GM19328 (cell line): ENCODE measurements around the gene CNOT6L.
"Not testable (repeated sequence)": the region's sequence is repeated elsewhere in the genome, so short reads cannot be mapped to it uniquely, and the experiment has no call there.

Experiments used
- ATAC-seq: cut with Tn5 transposase; IDR thresholded peaks from one replicate; pipeline ENCODE4 v1.9.1; 2021; ENCODE audit warnings: mild to moderate bottlenecking, moderate library complexity; ENCODE audit not compliant: unreplicated experiment

The CNOT6L gene

DNA sequence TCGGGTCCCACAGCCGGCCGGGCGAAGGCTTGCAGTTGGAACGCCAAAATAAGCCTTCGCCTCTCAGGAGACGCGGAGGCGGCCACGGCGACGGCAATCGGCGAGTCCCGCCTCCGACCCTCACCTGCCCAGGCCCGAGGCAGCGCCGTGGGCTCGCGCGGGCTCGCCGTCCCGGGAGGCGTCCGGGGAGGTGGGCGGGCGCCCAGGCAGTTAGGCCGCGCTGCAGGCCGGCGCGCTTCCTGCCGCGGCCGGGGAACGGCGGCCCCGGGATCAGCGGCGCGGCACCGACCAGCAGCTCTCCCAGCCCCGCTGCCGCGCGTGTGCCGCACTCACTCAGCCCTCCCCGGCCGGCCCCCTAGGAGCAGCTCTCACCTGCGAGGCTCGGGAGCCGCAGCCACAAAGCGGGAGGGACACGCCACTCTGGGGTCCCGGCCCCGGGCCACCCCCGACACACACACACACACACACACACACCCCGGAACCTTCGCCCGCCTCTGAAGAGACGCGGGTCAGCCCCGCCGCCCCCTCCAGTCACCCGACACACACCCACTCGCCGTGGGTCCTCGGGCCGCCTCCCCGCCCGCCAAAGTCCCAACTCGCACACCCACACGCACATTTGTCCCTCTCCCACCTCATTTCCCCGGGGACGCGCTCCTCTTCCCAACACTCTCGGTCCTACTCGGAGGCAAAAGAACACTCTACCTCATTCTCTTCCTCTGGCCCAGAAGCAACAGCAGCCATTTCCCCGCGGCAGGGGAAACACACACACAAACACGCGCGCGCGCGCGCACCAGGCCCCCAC is at the start of gene CNOT6L:
TSS of gene CNOT6L (minus strand) at position 767 of the 802 bp plus-strand sequence. CDS start at position 707, 60 bp downstream.
- ATAC-seq, result peak; percentile 21

DNA sequence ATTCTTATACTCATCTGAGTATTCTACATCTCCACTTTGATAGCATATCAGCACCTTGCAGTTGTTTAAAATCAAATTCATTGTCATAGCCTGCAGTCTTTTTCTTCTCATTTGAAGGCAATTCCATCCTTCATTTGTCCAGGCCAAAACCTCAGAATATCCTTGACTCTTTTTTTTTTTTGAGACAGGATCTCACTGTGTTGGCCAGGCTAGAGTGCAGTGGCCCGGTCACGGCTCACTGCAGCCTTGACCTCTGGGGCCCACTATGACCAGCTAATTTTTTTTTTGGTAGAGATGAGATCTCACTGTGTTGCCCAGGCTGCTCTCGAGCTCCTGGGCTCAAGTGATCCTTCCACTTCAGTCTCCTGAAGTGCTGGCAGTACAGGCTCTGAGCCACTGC is 46.1 kb upstream of the CNOT6L start:
- ATAC-seq, result no peak

DNA sequence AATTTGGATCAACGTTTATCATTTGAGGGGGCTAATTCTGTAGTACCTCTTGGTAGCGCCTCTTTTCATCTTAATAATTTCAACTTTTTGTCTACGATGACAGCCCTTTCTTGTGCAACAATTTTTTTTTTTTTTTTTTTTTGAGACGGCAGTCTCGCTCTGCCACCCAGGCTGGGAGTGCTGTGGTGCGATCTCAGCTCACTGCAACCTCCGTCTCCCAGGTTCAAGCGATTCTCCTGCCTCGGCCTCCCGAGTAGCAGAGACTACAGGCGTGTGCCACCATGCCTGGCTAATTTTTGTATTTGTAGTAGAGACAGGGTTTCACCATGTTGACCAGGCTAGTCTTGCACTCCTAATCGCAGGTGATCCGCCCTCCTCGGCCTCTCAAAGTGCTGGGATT is 44.2 kb upstream of the CNOT6L start:
- not testable (repeated sequence) for ATAC-seq

DNA sequence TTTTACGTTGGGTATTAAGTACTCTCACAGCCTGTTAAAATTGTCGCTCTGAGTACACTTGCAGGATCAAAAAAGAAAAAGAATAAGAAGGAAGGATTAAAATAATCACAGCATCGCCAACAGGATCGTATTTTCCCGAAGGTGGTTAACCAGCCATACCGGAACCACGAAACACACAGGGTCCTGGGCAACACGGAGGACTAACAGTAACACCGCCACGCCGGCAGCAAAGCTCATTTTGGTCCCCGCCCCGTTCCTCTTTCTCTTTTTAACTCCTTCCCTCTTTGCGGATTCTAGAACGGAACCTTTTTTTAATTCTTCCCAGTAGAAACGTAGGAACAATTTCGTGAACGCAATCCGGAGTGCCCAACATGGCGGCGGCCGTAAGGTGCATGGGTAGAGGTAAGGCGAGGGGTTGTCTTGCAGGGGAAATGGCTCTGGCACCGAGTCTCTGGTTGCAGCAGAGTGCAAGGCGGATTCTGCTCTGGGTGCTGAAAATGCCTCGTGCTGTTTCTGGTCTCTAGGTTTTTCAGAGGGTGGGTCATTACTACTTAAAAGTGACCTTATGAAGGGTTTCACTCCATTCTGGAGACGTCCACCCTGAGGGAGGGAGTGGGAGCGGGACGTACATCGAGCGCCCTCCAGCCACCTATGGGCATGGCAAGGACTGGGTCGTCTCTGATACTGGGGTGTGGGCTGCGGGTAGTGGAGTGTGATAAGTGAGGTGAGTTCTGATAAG is 43.5 kb upstream of the CNOT6L start, which contains the start of gene MRPL1:
TSS of gene MRPL1 (plus strand) at position 353 of the 739 bp plus-strand sequence. CDS start at position 372, 19 bp downstream.
- ATAC-seq, result peak; percentile 82

DNA sequence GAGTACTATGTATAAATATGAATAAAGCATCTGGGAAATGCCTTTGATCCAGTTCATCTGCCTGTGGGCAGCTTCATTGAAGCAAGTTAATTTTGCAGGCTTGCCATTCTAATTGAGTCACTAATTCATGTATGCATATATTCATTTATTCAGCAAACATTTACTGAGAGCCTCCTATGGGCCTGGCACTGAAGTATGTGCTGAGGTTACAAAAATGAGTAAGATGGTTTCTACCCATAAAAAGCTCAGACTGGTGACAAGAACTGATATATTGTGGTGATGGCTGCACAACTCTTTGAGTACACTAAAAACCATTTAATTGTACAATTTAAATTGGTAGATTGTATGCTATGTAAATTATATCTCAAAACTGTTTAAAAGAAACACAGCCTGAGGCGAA is 42.3 kb upstream of the CNOT6L start:
- no peak for ATAC-seq

DNA sequence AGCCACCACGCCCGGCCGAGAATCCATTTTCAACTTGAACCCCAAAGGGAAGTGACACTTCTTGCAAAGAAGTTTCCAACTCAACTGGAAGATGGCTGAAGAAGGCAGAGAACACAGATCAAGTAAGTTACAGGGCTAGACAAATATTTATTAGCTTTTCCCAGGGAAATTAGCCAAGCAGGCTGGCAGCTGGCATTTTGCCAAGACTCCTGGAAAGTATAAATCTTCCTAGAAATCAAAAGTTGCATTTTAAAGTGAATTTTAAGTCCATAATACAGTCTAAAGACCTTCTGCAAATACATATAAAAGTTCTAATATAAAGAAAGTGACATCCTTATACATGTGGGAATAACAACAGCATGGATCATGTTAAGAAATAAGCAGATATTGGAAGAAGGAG is 40.1 kb upstream of the CNOT6L start:
- no peak for ATAC-seq

DNA sequence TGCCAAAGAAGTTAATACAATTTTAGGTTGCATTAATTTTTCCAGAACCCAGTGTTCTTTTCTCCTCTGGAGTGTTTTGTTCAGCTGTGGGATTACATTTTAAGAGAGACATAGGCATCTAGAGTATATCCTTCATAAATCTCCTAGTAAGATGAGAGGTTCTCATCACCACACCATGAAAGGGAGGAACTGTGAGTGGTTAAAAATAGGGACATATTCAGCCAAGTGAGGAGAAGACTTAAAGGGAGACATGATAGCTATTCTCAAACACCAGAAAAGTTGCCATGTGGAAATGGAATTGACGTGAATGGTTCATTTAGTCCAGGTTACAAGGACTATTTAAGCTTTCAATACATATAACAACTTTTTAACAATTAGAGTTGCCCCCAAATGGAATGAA is 37.0 kb upstream of the CNOT6L start:
- no peak for ATAC-seq

DNA sequence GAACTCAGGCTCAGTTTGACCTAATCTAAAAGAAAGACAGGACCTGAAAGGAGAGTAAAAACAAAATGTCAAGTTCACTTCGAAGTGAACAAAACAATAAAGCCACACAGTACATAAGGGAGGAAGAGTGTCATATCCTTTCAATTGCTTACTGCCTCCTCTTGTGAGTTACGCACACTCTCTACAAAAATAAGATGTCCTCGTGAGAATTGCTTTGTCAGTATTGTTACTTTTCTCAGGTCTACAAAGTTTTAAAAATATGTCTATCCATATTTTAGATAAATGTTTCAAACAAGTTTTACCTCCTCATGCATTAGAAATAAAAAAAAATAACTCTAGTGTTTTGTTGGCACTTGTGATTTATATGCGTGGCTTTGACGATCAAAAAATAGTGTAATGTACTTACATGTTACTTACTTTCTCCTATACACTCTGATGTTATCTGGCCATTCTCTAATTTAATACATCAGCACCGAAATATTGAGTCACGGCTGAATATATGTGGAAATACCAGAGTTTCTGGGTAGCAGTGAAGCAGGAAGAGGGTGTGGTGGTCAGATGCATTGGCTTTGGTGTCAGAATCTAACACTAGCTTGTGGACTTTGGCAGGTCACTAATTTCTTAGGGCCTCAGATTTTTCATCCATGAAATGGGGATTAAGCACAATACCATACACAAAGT is 35.4 kb upstream of the CNOT6L start:
- ATAC-seq, result no peak

DNA sequence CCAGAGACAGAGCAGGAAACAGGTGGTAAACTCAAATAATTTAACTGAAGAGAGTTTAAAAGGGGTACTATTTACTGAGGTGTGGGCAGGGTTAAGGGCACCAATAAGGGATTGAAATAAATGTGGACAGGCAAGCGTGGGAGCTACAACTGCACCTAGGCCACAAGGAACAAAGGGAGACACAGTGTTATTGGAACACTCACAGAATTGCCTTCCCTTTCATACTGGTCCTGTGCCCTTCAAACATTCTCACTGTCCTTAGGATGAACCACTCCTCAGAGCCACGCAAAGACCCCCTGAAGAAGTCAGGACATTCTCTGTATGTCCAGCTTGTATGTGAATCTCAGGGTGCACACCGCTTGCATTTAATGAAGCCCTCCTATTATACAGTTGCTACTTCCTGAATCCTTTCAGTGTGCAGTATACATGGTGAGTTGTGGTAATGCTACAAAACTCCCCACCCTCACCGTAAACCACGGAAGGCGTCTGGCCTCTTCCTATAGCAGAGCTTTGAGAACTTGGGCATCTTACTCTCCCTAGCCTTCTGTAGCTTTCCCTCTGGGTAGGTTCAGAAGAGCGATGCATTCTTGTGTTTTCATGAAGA is 33.8 kb upstream of the CNOT6L start:
- ATAC-seq, result peak; percentile 94

DNA sequence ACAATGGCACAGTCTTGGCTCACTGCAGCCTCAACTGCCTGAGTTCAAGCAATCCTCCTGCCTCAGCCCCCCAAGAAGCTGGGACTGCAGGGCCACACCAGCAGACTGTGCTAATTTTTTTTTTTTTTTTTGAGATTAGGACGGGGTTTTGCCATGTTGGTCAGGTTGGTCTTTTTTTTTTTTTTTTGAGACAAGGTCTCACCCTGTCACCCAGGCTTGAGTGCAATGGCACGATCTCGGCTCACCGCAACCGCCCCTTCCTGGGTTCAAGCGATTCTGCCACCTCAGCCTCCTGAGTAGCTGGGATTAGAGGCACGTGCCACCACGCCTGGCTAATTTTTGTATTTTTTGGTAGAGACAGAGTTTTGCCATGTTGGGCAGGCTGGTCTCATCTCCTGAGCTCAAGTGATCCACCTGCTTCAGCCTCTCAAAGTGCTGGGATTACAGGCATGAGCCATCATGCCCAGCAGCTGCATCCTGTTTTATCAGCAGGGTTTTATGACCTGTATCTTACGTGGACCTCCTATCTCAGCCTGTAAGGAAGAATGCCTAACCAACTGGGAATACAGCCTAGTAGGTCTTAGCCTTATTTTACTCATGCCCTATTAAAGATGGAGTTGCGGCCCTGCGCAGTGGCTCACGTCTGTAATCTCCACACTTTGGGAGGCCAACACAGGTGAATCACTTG is 30.3 kb upstream of the CNOT6L start:
- no peak for ATAC-seq

DNA sequence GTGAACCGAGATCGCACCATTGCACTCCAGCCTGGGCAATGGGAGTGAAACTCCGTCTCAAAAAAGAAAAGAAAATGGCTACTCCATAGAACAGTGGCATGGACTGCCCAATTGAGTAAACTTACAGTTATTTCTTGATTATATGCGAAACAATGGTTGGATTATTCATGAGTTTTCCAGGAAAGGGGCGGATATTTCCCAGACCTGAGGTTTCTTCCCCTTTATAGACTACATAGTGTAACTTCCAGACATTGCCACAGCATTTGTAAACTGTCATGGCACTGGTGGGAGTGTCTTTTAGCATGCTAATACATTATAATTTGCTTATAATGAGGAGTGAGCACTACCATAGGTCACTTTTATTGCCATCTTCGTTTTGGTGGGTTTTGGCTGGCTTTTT is 29.3 kb upstream of the CNOT6L start:
- no peak for ATAC-seq

DNA sequence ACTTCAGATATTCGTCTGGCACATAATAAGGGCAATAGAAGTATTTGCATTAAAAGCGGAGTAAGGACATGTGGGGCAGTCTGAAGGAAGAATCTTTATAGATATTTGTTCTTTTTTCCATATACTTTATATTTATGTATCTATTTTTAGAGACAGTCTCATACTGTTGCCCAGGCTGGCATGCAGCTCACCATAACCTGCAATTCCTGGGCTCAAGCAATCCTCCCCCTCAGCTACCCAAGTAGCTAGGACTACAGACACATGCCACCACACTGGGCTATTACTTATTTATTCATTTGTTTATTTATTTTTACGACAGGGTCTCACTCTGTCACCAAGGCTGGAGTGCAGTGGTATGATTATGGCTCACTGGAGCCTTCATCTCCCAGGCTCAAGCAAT is 26.8 kb upstream of the CNOT6L start:
- no peak for ATAC-seq

DNA sequence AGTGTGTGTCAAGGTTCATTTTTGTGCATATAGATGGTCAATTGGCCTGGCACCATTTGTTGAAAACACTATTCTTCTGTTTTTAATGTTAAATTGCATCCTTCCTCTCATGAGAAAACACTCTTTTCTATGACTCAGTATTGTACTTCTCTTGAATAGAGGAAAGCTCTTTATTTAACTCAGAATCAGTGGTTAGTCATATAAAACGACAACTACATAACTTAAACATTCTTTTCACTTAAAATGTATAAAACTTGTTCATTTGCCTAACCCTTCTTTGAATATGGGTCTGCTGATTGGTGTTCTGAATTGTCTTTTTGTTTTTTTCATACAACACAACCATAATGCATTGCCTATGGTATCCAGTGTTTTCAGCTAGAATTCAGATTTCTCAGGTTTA is 26.2 kb upstream of the CNOT6L start:
- no peak for ATAC-seq

DNA sequence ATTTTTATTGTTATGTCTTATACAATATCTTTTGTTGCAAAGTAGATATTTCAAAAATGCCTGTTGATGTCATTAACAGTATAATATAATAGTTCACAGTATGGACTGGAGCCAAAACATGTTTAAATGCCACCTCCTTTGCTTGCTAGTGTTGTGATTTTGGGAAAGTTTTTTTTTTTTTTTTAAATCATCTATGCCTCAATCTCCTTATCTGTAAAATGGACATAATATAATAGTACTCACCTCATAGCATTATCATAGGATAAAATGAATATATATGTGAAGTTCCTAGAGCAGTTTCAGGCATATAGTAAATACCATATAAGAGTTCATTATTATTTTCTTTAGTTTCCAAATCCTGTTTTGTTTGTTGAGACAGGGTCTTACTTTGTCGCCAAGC is 25.2 kb upstream of the CNOT6L start:
- ATAC-seq, result no peak

DNA sequence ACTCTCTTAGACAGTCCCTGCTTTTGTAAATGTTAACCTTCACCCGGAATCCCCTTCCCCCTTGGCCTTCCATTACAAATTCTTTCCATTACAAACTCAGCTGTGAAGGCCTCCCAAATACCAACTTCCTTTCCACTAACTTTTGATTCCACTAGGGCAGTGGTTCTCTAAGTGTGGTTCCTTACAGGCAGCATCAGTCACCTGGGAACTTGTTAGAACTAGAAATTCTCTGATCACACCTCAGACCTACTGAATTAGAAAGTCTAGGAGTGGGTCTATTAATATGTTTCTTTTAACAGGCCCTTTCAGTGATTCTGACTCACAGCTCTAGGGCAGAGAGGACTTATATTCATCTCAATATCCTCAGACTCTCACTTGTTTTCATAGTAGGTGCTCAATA is 24.5 kb upstream of the CNOT6L start:
- ATAC-seq, result no peak

DNA sequence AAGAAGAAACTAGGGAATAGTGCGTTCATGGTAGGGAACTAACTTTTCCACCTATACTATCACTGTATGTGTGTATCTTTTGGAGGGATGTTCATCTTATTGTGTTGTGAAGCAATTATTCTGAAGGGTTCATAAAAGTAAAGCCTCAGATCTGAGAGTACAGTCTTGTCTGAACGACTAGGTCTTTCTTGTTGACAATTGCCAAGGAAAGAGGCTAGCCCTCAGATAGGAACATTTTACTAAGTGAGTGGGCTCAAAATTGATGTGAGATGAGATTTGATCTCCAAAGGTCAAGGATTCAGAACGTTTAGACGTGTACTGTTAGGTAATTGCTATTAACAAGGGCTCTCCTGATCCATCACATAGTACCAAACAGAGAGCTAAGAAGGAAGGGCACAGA is 15.2 kb upstream of the CNOT6L start:
- no peak for ATAC-seq

DNA sequence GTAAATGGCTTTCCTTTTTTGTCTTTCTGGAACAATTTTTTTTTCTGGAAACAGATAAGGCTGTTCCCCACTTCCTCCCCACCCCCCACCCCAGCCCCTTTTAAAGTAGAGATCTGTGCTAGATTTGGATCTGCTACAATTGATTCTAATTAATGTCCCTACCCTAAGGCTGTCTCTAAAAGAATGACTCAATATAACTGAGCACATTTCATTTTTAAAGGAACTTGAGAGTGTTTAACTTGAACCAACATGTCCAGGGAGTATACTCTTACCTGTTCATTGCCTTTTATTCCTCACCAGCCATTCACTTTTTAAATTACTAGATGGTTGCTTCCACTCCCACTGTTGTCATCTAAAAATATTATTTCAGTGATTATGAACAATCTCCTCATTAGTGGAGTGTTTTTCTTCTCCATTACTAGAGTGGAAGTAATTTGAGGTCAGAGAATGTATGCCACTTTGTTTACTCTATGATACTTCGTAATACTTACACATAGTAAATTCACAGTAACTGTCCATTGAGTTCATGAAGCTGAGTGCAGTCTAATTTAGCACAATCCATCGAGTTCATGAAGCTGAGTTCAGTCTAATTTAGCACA is 14.1 kb upstream of the CNOT6L start:
- no peak for ATAC-seq

DNA sequence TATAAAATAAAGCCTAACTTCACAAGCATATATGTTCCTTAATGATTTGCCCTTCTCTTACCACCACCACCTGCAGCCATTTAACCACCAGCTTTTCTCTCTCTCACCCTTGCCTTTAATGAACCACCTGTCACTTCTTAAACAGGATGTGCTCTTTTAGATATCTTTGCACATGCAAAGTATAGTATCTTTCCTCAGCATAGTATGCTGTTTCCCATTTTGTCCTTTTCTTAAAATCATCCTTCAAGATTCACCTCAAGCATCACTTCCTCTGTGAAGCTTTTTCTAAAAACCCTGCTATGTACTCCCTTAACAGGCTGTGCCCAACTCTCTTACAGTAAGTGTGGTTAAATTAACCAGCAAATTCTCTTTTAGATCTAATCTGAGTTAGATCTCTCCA is 8.2 kb upstream of the CNOT6L start:
- peak; percentile 68 for ATAC-seq

DNA sequence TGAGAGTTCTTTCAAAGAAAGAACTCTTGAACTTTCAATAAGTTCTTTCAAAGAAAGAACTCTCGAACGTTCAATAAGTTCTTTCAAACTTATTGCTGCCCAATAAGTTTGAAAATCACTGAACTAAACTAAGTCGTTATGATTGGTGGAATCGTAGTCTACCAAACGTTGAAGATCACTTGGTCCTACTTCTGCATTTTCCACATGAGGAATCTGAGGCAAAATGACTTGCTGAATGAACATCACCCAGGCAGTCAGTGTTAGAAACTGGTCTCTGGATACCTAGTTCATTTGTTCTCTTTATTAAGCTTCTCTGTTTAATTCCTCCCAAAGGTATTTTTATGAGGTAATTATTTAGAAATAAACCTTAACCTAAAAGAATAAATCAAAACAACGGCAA is 7.1 kb upstream of the CNOT6L start:
- ATAC-seq, result no peak

DNA sequence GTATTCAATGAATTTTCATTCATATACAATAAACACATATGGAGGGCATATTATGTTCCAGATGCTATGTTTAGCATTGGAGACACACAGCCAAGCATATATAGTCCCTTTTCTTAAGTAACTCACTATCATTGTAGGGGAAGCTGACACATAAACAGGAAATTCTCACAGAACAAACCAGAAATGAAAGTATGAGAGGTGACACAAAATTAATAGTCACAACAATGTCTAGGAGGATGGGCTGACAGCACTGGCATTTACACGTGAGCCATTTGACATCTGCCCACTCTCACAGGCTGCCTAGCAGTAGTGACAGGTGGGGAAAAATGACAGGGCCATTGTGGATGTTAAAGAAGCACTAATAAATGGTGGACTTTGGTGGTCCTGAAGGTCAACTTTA is 2.6 kb upstream of the CNOT6L start:
- no peak for ATAC-seq
